ENCODE results near the gene FRMPD1.

FRMPD1 gene

DNA sequence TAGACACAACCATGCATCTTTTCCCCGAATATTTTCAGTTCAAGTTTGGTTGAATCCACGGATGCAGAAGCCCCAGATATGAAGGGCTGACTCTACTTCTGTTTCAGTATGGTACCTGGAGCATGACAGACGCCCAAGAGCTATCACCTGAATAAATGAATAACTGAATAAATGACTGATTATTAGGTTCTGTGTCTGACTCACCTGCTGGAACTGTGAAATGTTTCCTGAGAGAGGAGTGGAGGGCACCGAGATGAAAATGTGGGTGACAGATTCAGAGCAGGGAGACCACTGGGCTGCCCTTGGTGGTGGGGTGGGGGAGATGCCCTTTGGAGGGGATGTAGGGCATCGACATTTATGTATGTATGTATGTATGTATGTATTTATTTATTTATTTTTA is 13.2 kb downstream of the FRMPD1 start:
- no peaks in the 10 kb centered on the region for H3K27me3 ChIP-seq
- H3K36me3 ChIP-seq, result no peaks in the 10 kb centered on the region

GRCh38 chr9:37667706-37668105 is 17.0 kb downstream of the FRMPD1 start:
- no peaks in the 10 kb centered on the region for H3K9me3 ChIP-seq
- peaks cover 2% of the 10 kb centered on the region; the same call in 1 of the 2 replicates for H3K4me1 ChIP-seq
- no peaks in the 10 kb centered on the region for H3K27me3 ChIP-seq
- H3K4me3 ChIP-seq (ENCODE audit: low read depth, low read length), result no peak overlapping the region
- H3K36me3 ChIP-seq, result no peaks in the 10 kb centered on the region
- TF ChIP-seq CTCF (IDR thresholded peaks at IDR 0.05; ENCODE audit: low read depth, low read length), result no peak
- no peak for DNase-seq

More for the DNA sequence above, 13.2 kb downstream of the FRMPD1 start:
- no peak for DNase-seq
- peaks cover 2% of the 10 kb centered on the region; the same call in 1 of the 2 replicates for H3K4me1 ChIP-seq
- H3K9me3 ChIP-seq, result no peaks in the 10 kb centered on the region
- H3K4me3 ChIP-seq (ENCODE audit: low read depth, low read length), result no peak overlapping the region
- no peak for TF ChIP-seq CTCF (IDR thresholded peaks at IDR 0.05; ENCODE audit: low read depth, low read length)

DNA sequence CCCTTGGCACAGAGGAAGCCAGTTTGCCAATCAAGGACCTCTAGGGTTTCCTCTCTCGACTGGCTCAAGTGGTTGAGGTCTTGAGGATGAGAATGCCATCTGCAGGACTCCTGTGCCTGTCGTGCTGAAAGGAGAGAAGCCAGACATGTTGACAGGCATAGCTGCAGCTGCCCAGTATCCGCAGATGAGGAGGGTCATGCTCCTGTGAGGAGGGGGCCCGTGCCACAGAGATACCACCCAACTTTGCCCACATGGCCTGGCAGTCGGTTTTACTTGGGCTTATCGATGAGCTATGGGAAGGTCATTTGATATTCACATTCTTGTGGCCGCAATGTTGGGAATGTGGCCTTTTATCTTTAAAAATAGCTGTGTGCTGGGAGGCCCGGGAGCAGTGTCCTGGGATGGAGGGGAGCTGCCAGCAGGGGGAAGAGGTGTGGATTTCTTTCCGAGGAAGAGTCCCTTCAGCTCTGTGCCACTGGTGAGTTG is 17.4 kb downstream of the FRMPD1 start:
- no peaks in the 10 kb centered on the region for H3K27me3 ChIP-seq
- no peaks in the 10 kb centered on the region for H3K9me3 ChIP-seq
- H3K4me3 ChIP-seq (ENCODE audit: low read depth, low read length), result no peak overlapping the region
- no peak for DNase-seq
- no peak for TF ChIP-seq CTCF (IDR thresholded peaks at IDR 0.05; ENCODE audit: low read depth, low read length)
- H3K36me3 ChIP-seq, result no peaks in the 10 kb centered on the region
- H3K4me1 ChIP-seq, result no peaks in the 10 kb centered on the region; the same call in 1 of the 2 replicates

DNA sequence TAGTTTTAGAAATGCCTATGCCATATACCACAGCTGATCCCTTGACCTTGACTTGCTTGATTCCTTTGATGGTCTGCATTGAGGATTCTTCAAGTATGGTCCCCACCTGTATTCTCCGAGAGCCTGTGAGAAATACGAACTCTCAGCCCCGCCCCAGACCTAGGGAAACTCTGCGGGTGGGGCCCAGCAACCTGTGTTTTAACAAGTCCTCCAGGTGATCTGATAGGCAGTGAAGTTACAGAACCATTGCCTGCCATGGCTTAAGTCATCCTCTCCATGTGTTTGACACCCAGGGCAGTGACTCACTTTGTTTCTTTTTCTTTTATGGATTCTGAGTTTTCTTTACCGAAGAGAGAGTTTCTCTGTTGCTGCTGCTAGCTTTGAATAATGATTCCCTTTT is 18.5 kb downstream of the FRMPD1 start:
- no peaks in the 10 kb centered on the region for H3K9me3 ChIP-seq
- H3K27me3 ChIP-seq, result no peaks in the 10 kb centered on the region
- no peak overlapping the region for H3K4me3 ChIP-seq (ENCODE audit: low read depth, low read length)
- no peaks in the 10 kb centered on the region for H3K4me1 ChIP-seq
- no peaks in the 10 kb centered on the region for H3K36me3 ChIP-seq
- DNase-seq, result no peak
- no peak for TF ChIP-seq CTCF (IDR thresholded peaks at IDR 0.05; ENCODE audit: low read depth, low read length)

- H3K4me1 ChIP-seq, result peaks cover 16% of the 10 kb centered on the region
- no peaks in the 10 kb centered on the region for H3K36me3 ChIP-seq
- H3K9me3 ChIP-seq, result no peaks in the 10 kb centered on the region
- no peak for TF ChIP-seq CTCF (IDR thresholded peaks at IDR 0.05; ENCODE audit: low read depth, low read length)
- no peak for DNase-seq
- H3K4me3 ChIP-seq (ENCODE audit: low read depth, low read length), result no peak overlapping the region
- H3K27me3 ChIP-seq, result no peaks in the 10 kb centered on the region
Observed at GRCh38 chr9:37675661-37676060, 24.9 kb downstream of the FRMPD1 start.

- Histone ChIP-seq H3K4me1 (peaks cover 16% of the 10 kb centered on the region), H3K36me3 (no peaks in the 10 kb centered on the region), H3K9me3 (no peaks in the 10 kb centered on the region), H3K27me3 (no peaks in the 10 kb centered on the region), H3K4me3 (ENCODE audit: low read depth, low read length) (peak overlapping the region; percentile 20; the same call in 1 of the 2 replicates)
- peak; percentile 49 for DNase-seq
- no peak for TF ChIP-seq CTCF (IDR thresholded peaks at IDR 0.05; ENCODE audit: low read depth, low read length)
Observed at GRCh38 chr9:37676411-37676830, 25.7 kb downstream of the FRMPD1 start.
